ENCODE results near the gene CELA3A. TPM values are rescaled to one million over a fixed set of nuclear protein-coding genes. Genes with fewer than 3 reads are reported as not detected.
A peak's percentile ranks its signal among the peaks of the same experiment; 100 is the strongest.
"Not testable (repeated sequence)": the region's sequence is repeated elsewhere in the genome, so short reads cannot be mapped to it uniquely, and the experiment has no call there.

Gene CELA3A
- total RNA-seq, 2 donors from 2014 or later, result not detected

GRCh38 chr1:21976703-21977239, 24.7 kb upstream of the CELA3A start, which contains the start of gene CELA3B:
CELA3B (plus strand) TSS chr1:21977022; CDS start chr1:21977040, 18 bp downstream.
- ATAC-seq; DNase-seq; intact Hi-C loops (cut with DNase I): not testable (repeated sequence)

- not testable (repeated sequence) for ATAC-seq, DNase-seq
Measured at GRCh38 chr1:21978209-21978608, 23.2 kb upstream of the CELA3A start.

GRCh38 chr1:21980515-21981220, 20.8 kb upstream of the CELA3A start:
- intact Hi-C loops (cut with DNase I); DNase-seq: not testable (repeated sequence)
- ATAC-seq, result peak in 1 of 2 donors; percentile 53

More at GRCh38 chr1:21978209-21978608, 23.2 kb upstream of the CELA3A start:
- intact Hi-C loops (cut with DNase I), result not testable (repeated sequence)

GRCh38 chr1:21981253-21981652, 20.2 kb upstream of the CELA3A start:
- ATAC-seq; DNase-seq; intact Hi-C loops (cut with DNase I): not testable (repeated sequence)

GRCh38 chr1:21982122-21982521, 19.3 kb upstream of the CELA3A start:
- DNase-seq; intact Hi-C loops (cut with DNase I); ATAC-seq: not testable (repeated sequence)

GRCh38 chr1:21983539-21983938, 17.9 kb upstream of the CELA3A start:
- DNase-seq; intact Hi-C loops (cut with DNase I); ATAC-seq: not testable (repeated sequence)

- ATAC-seq; intact Hi-C loops (cut with DNase I); DNase-seq: not testable (repeated sequence)
Measured at GRCh38 chr1:21985893-21986292, 15.6 kb upstream of the CELA3A start.

- DNase-seq; intact Hi-C loops (cut with DNase I); ATAC-seq: not testable (repeated sequence)
Measured at GRCh38 chr1:21986386-21986785, 15.1 kb upstream of the CELA3A start.

- DNase-seq; intact Hi-C loops (cut with DNase I); ATAC-seq: not testable (repeated sequence)
Measured at GRCh38 chr1:21989672-21990393, 11.6 kb upstream of the CELA3A start.

GRCh38 chr1:21992186-21992585, 9.3 kb upstream of the CELA3A start:
- intact Hi-C loops (cut with DNase I); DNase-seq: not testable (repeated sequence)

GRCh38 chr1:21994716-21995115, 6.7 kb upstream of the CELA3A start:
- DNase-seq; intact Hi-C loops (cut with DNase I); ATAC-seq: not testable (repeated sequence)

More at GRCh38 chr1:21992186-21992585, 9.3 kb upstream of the CELA3A start:
- not testable (repeated sequence) for ATAC-seq

- ATAC-seq; DNase-seq; intact Hi-C loops (cut with DNase I): not testable (repeated sequence)
Measured at GRCh38 chr1:21996663-21996970, 4.8 kb upstream of the CELA3A start.

GRCh38 chr1:21997891-21998623, 3.4 kb upstream of the CELA3A start:
- DNase-seq, ATAC-seq: not testable (repeated sequence)

GRCh38 chr1:21998624-21999294, 2.7 kb upstream of the CELA3A start:
- ATAC-seq; DNase-seq; intact Hi-C loops (cut with DNase I): not testable (repeated sequence)

More at GRCh38 chr1:21997891-21998623, 3.4 kb upstream of the CELA3A start:
- intact Hi-C loops (cut with DNase I), result not testable (repeated sequence)

GRCh38 chr1:21999645-22000044, 1.8 kb upstream of the CELA3A start:
- intact Hi-C loops (cut with DNase I); DNase-seq: not testable (repeated sequence)
- ATAC-seq, result peak; percentile 63 to 89

GRCh38 chr1:22002461-22002860, 1.0 kb downstream of the CELA3A start:
- ATAC-seq; intact Hi-C loops (cut with DNase I); DNase-seq: not testable (repeated sequence)

- ATAC-seq; intact Hi-C loops (cut with DNase I); DNase-seq: not testable (repeated sequence)
Measured at GRCh38 chr1:22002875-22003274, 1.4 kb downstream of the CELA3A start.

GRCh38 chr1:22003959-22004358, 2.5 kb downstream of the CELA3A start:
- ATAC-seq; DNase-seq; intact Hi-C loops (cut with DNase I): not testable (repeated sequence)
